GM12873 (cell line): ENCODE measurements around the gene HOXD3.

Experiments
- CTCF ChIP-seq: IDR thresholded peaks from 2 replicates; pipeline ENCODE4 v1.5.1; 2012; ENCODE audit warnings: low read depth, mild to moderate bottlenecking, moderate library complexity, low read length, control low read depth; ENCODE audit not compliant: insufficient read depth; ENCODE audit errors: missing control alignments

The HOXD3 gene

GRCh38 chr2:176161825-176162626, 4.9 kb downstream of the HOXD3 start:
- TF ChIP-seq CTCF, result no peak

GRCh38 chr2:176162911-176163671, 6.0 kb downstream of the HOXD3 start:
- no peak for TF ChIP-seq CTCF

- TF ChIP-seq CTCF, result no peak
These were observed 6.6 kb downstream of the HOXD3 start for GRCh38 chr2:176163672-176164056.

GRCh38 chr2:176164201-176164600, 7.1 kb downstream of the HOXD3 start:
- no peak for TF ChIP-seq CTCF

- TF ChIP-seq CTCF, result no peak
These were observed 7.7 kb downstream of the HOXD3 start for GRCh38 chr2:176164611-176165369.

- no peak for TF ChIP-seq CTCF
These were observed 8.4 kb downstream of the HOXD3 start for GRCh38 chr2:176165370-176166050.

GRCh38 chr2:176166272-176166671, 9.2 kb downstream of the HOXD3 start:
- TF ChIP-seq CTCF, result no peak
